RCC 7860 (cell line): Measurements from ENCODE around the gene FGD5.
"Not testable (repeated sequence)": the region's sequence is repeated elsewhere in the genome, so short reads cannot be mapped to it uniquely, and the experiment has no call there.

Experiments
- DNase-seq: peaks from one replicate; pipeline ENCODE4 v3.0.0-alpha.2; 2015; ENCODE audit warnings: low spot score
- FAIRE-seq: peaks from 2 replicates; lab custom pipeline; 2012; peaks lifted over from hg19 to GRCh38; lab: Jason Lieb, UNC

The FGD5 gene

GRCh38 chr3:14804835-14805780, 13.7 kb upstream of the FGD5 start:
- no peak for FAIRE-seq

GRCh38 chr3:14805961-14806537, 12.7 kb upstream of the FGD5 start:
- FAIRE-seq = no peak
- no peak for DNase-seq

More at GRCh38 chr3:14804835-14805780, 13.7 kb upstream of the FGD5 start:
- no peak for DNase-seq

- no peak for DNase-seq
Observed at GRCh38 chr3:14806641-14807263, 12.0 kb upstream of the FGD5 start.

GRCh38 chr3:14808025-14808424, 10.7 kb upstream of the FGD5 start:
- DNase-seq (no peak), FAIRE-seq (no peak)

More at GRCh38 chr3:14806641-14807263, 12.0 kb upstream of the FGD5 start:
- FAIRE-seq = no peak

GRCh38 chr3:14808502-14809266, 10.1 kb upstream of the FGD5 start:
- FAIRE-seq = no peak
- no peak for DNase-seq

- not testable (repeated sequence) for FAIRE-seq, DNase-seq
Observed at GRCh38 chr3:14809611-14810010, 9.2 kb upstream of the FGD5 start.

GRCh38 chr3:14810070-14810791, 8.5 kb upstream of the FGD5 start:
- FAIRE-seq (no peak), DNase-seq (no peak)

GRCh38 chr3:14810801-14811661, 7.7 kb upstream of the FGD5 start:
- no peak for FAIRE-seq
- no peak for DNase-seq

GRCh38 chr3:14811684-14812083, 7.1 kb upstream of the FGD5 start:
- FAIRE-seq (no peak), DNase-seq (no peak)

- no peak for FAIRE-seq
- DNase-seq = no peak
Observed at GRCh38 chr3:14812196-14812790, 6.5 kb upstream of the FGD5 start.

GRCh38 chr3:14814411-14814871, 4.3 kb upstream of the FGD5 start:
- FAIRE-seq (no peak), DNase-seq (no peak)

- FAIRE-seq = no peak
Observed at GRCh38 chr3:14816359-14816758, 2.4 kb upstream of the FGD5 start.

GRCh38 chr3:14819671-14820070, 909 bp downstream of the FGD5 start:
- FAIRE-seq (no peak), DNase-seq (no peak)

More at GRCh38 chr3:14816359-14816758, 2.4 kb upstream of the FGD5 start:
- DNase-seq = no peak

- FAIRE-seq (no peak), DNase-seq (no peak)
Observed at GRCh38 chr3:14820156-14820555, 1.4 kb downstream of the FGD5 start.

GRCh38 chr3:14821151-14821550, 2.4 kb downstream of the FGD5 start:
- FAIRE-seq = no peak
- no peak for DNase-seq

- DNase-seq = no peak
- FAIRE-seq = no peak
Observed at GRCh38 chr3:14822134-14822533, 3.4 kb downstream of the FGD5 start.

GRCh38 chr3:14822670-14823390, 4.1 kb downstream of the FGD5 start:
- DNase-seq (no peak), FAIRE-seq (no peak)

GRCh38 chr3:14823393-14823792, 4.6 kb downstream of the FGD5 start:
- DNase-seq = no peak
- no peak for FAIRE-seq
